AG09309 (cell line): Measurements from ENCODE around the gene TNNT2.
A peak's percentile ranks its signal among the peaks of the same experiment; 100 is the strongest.

Experiments
- DNase-seq: peaks from one replicate; pipeline ENCODE4 v3.0.0-alpha.2; 2010; ENCODE audit warnings: low read depth
- H3K4me3 ChIP-seq: 2 replicates; pipeline ENCODE4 v1.5.1; 2011; ENCODE audit warnings: mild to moderate bottlenecking, low read depth, low read length, moderate library complexity; ENCODE audit not compliant: control insufficient read depth
- CTCF ChIP-seq: IDR thresholded peaks from 2 replicates; pipeline ENCODE4 v1.5.1; 2011; ENCODE audit warnings: mild to moderate bottlenecking, low read depth, low read length, inconsistent platforms; ENCODE audit not compliant: insufficient read depth, control insufficient read depth; ENCODE audit errors: missing control alignments

TNNT2 gene

DNA sequence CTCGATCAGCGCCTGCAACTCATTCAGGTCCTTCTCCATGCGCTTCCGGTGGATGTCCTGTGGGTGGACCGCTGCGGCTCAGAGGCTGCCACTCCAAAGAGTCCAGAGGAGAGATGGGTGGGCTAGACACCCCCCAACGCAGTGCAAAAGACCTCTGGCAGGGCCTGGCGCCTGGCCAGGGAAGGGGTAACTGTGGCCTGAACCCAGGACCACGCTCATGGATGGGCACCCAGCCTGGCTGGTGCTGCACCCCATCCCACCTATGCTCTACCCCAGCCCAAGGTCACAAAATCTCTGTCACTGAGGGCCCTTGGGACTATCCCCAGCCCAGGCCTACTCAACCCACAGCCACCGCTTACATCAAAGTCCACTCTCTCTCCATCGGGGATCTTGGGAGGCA lies 12.2 kb downstream of the TNNT2 start:
- DNase-seq = no peak
- TF ChIP-seq CTCF = no peak
- H3K4me3 ChIP-seq = no peak overlapping the region

DNA sequence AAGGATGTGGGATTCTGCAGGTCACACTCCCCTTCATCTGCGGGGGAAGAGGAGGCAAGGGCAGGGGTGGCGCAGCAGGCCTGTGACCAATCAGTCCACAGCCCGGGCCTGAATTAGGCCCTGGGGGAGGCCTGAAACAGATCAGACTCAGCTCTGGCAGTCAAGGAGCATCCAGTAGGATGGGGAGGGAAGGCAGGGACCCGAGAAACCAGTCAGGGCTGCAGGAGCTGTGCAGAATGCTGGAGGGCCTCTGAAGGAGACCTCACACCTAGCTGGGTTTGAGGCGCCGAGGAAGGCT lies 12.7 kb downstream of the TNNT2 start:
- DNase-seq = no peak
- H3K4me3 ChIP-seq = no peak overlapping the region
- TF ChIP-seq CTCF = no peak

- no peak for DNase-seq
- H3K4me3 ChIP-seq = no peak overlapping the region
- TF ChIP-seq CTCF = no peak
Observed at GRCh38 chr1:201363467-201363866, 14.0 kb downstream of the TNNT2 start.

DNA sequence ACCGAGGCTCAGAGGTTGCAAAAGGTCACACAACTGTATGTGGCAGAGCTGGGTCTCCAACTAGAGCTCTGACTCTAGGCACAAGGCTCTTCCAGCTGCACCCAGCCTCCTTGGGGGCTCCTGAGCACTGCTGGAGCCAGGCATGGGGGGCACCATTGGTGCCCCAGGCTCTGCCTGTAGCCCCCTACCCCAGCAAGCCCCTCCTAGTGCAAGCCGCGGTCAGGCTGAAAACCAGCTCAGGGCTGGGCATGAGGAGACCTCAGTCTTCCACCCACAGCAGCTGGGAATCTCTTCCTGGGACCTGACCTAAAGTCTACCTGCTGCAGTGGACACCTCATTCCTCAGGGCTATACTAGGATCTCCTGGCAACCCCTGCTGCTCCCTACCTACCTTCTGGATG lies 14.6 kb downstream of the TNNT2 start:
- DNase-seq = no peak
- H3K4me3 ChIP-seq = no peak overlapping the region
- no peak for TF ChIP-seq CTCF

DNA sequence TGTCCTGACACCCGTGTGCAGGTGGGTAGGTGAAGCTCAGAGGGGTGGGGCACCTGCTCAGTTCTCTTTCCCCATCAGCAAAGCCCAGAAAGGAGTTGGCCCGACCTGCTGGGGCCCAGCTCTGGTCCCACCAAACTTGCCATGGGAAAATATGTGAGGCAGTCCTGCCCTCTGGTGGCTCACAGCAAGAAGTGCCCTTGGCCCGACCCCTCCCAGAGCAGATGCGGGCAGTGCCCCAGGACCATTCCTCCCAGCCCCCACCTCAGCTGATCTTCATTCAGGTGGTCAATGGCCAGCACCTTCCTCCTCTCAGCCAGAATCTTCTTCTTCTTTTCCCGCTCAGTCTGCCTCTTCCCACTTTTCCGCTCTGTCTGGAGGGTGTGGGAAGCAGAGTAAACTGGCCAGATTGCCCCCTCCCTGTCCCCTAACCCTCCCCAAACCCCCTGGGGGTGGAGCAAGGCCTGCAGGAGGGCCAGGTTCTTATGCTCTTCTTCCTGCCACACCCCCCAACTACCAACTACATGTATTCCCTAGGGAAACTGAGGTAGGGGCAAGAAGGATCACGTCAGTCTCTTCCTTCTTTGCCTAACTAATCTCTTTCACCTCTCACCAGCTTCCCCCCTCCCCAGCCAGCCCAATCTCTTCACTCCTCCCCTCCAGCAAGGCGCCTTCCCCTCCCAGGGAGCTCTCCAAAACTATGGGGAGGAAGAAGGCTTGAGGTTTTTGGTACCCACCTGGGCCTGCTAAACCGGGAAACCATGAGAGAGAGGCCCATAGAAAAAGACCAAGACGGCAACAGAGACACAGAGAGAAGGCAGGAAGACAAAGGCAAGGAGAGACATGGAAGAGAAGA lies 15.6 kb downstream of the TNNT2 start:
- no peak overlapping the region for H3K4me3 ChIP-seq
- DNase-seq = no peak
- TF ChIP-seq CTCF = peak; percentile 88

- TF ChIP-seq CTCF = no peak
- DNase-seq = no peak
- H3K4me3 ChIP-seq = no peak overlapping the region
Observed at GRCh38 chr1:201360901-201361651, 16.4 kb downstream of the TNNT2 start.
